ENCODE results near the gene ALG14.

The ALG14 gene

DNA sequence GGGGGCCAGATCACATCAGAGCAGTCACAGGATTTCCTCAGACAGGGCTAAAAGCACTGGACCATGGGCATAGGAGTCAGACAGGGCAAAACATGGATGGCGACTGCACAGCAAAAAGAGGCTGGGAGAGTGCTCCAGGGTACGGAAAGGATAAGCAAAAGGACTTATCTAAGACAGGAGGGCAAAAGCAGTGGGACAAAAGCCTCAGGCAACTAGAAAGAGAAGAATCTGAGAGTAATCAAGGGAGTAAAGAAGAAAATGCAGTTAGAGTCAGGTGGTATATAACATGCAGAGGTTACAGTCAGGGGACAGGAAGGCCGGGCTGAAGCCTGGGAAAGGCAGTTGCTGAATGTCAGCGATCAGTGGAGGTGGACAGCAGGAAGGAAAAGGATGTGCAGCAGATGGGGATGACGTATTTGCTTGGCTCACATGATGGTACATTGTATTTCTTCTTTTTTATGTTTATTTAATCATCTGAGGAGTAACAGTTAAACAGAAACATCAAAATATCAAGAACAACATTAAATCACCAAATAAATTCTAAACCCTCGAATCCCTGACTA is 82.8 kb downstream of the ALG14 start:
- H3K4me3 ChIP-seq (ENCODE audit: low read length) = no peak overlapping the region
- DNase-seq (ENCODE audit: low read depth) = no peak
- TF ChIP-seq, protein P1, sequence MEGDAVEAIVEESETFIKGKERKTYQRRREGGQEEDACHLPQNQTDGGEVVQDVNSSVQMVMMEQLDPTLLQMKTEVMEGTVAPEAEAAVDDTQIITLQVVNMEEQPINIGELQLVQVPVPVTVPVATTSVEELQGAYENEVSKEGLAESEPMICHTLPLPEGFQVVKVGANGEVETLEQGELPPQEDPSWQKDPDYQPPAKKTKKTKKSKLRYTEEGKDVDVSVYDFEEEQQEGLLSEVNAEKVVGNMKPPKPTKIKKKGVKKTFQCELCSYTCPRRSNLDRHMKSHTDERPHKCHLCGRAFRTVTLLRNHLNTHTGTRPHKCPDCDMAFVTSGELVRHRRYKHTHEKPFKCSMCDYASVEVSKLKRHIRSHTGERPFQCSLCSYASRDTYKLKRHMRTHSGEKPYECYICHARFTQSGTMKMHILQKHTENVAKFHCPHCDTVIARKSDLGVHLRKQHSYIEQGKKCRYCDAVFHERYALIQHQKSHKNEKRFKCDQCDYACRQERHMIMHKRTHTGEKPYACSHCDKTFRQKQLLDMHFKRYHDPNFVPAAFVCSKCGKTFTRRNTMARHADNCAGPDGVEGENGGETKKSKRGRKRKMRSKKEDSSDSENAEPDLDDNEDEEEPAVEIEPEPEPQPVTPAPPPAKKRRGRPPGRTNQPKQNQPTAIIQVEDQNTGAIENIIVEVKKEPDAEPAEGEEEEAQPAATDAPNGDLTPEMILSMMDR (conservative IDR thresholded peaks at IDR 0.05; ENCODE audit: low read depth, low read length) = no peak

DNA sequence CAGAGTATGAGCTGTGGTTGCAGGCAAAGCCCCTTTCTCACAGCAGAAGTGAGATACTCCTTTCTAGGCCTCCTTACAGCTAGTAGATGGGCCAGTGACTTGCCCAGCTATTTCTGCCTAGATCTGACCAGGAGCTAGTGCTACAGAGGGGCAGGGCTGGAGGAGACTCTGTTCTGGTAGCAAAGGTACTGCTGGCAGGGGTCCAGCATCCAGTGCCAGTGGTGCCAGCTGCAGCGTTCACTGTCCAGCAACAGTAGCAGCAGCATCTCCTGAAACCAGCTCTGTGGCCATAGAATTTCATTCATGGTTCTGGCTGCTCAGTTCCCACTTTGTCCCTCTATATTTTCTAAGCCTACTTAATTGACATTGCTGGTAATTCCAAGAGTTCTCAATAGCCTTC is 83.4 kb downstream of the ALG14 start:
- DNase-seq (ENCODE audit: low read depth) = no peak
- TF ChIP-seq, protein P1 (conservative IDR thresholded peaks at IDR 0.05; ENCODE audit: low read depth, low read length) = no peak
- no peak overlapping the region for H3K4me3 ChIP-seq (ENCODE audit: low read length)

DNA sequence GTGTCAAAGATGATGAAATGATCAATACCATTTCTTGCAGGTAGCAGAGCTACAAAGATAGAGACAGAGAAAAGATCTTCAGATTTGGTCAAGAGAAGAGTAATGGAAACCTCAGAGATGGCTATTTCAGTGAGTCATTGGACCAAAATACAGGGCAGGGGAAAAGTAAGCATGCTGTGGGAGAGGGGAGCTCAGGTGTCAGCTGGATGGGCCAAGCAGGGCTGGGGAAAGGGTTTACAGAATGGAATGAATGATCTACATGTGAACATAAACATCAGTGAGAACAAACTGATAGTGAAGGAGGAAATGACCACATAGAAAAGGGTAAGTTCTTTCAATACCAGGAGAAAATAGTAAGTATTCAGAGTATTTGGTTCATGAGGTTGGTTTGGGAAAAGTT is 84.4 kb downstream of the ALG14 start:
- no peak for DNase-seq (ENCODE audit: low read depth)
- no peak overlapping the region for H3K4me3 ChIP-seq (ENCODE audit: low read length)
- TF ChIP-seq, protein P1 (conservative IDR thresholded peaks at IDR 0.05; ENCODE audit: low read depth, low read length) = no peak

DNA sequence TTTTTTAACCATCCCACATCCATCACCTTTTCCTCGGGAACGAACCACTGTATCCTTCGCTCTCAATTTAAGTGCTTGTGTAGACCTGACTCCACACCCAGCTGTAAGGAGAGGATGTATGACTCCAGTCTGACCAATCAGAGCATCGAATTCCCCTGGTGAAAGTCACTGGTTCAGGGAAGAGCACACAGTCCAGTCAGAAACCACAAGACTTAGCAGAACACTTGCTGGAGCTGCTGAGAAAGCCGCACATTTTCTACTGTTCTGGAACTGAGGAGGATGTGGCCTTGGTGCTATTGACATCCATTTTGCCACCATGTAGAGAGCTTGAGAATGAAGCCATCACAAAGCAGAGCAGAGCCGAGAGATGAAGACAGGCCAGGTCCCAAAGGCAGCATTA is 86.0 kb downstream of the ALG14 start:
- no peak for DNase-seq (ENCODE audit: low read depth)
- TF ChIP-seq, protein P1 (conservative IDR thresholded peaks at IDR 0.05; ENCODE audit: low read depth, low read length) = no peak

DNA sequence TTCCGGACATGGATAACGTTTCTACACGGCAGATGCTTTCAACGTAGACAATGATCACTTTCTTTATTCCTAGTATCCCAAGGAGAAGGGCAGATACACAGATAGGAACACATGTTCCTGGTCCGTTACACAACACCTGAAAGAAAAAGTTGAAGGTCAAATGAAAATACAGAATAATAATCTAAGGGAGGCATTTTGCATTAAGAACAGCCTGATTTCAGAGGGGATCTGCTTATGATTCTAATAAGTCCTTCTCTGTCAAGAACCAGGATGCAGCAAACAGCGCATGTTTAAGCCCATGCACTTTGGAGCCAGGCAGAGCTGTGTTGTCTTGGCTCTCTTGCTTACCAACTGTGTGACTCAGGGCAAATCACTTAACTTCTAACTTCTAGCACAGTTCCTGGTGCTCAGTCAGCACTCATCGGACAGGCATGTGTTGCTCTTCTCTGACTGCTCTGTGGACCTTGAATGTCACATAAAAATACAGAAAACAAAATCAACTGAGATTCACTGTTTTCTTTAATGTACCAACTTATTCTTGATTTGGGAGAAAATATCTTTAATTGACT is 89.5 kb downstream of the ALG14 start:
- no peak overlapping the region for H3K4me3 ChIP-seq (ENCODE audit: low read length)
- TF ChIP-seq, protein P1 (conservative IDR thresholded peaks at IDR 0.05; ENCODE audit: low read depth, low read length) = no peak
- DNase-seq (ENCODE audit: low read depth) = peak; percentile 77

More for the DNA sequence above, 86.0 kb downstream of the ALG14 start:
- no peak overlapping the region for H3K4me3 ChIP-seq (ENCODE audit: low read length)

DNA sequence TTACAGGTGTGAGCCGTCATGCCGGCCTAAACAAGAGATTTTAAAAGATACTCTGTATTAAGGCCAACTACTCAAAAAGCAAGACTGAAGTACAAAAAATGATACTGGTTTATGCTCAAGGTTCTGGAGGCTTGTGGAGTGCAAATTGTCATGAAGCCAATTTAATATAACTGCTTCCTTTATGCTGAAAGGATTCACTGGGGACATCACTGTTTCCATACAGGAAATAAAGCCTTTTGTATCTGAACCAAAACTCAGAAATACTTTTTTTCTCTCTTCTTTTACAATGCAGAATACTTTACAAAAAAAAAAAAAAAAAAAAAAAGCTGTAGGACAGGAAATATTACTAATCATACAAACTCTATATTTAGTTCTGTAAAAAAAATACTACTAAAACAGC is 90.4 kb downstream of the ALG14 start:
- no peak overlapping the region for H3K4me3 ChIP-seq (ENCODE audit: low read length)
- TF ChIP-seq, protein P1 (conservative IDR thresholded peaks at IDR 0.05; ENCODE audit: low read depth, low read length) = no peak
- DNase-seq (ENCODE audit: low read depth) = no peak

DNA sequence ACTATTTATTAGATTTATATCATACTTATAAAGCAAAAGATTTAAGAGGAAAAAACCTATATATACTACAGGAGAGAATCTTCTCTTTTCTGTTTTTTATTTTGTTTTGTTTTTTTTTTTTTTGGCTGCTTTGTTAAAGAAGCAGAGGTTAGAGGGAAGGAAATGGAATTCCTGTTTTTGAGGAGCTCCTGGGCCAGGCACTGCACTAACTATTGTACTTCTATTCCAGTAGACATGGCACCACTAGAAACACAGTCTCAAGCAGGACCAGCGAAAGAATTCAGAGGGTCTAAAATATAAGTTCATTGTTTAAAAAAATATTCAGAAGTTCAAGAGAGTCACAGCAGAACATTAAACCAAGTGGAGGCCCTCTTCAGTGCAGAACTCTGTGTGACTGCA is 91.2 kb downstream of the ALG14 start:
- TF ChIP-seq, protein P1 (conservative IDR thresholded peaks at IDR 0.05; ENCODE audit: low read depth, low read length) = no peak
- DNase-seq (ENCODE audit: low read depth) = no peak
- no peak overlapping the region for H3K4me3 ChIP-seq (ENCODE audit: low read length)
